Transverse colon (tissue), 4 donors: ENCODE data around the gene KRT1.

Experiments used
- CTCF ChIP-seq, 5 experiments: fragments of 200-600 bp in 3 of 5; fragments of 450-650 bp in 2 of 5; sonication (generic) in 3 of 5; IDR thresholded peaks; 1 replicate in 2 of 5; 2 replicates in 3 of 5; pipeline ENCODE4 v1.5.1; 2016 to 2017; ENCODE audit warnings: antibody characterized with exemption in 5 of 5, inconsistent platforms in 3 of 5, mild to moderate bottlenecking in 2 of 5, moderate library complexity in 1 of 5
- POLR2AphosphoS5 ChIP-seq, 3 donors: sonication (generic); formaldehyde crosslinking; IDR thresholded peaks; one replicate each; pipeline ENCODE4 v1.6.1; 2016; ENCODE audit warnings: antibody characterized with exemption in 3 of 3

DNA sequence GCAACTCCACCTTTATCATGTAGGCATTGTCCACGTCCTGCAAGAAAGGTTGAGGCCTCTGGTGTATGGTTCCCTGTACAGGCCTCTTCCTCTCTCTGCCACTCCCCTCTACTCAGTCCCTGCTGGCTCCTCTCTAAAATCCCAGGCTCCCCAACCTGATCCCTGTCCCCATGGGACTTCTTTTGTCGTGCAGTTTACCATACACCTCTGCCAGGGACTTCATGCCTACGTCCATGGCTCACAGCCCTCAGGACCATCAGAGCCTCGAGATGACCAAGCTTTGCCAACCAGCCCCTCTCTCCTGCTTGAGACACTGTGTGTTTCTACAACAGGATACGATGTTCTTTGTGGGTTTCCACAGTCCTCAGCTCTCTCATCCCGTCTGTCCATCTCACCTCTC, 31.1 kb downstream of the KRT1 start:
- TF ChIP-seq CTCF (IDR thresholded peaks at IDR 0.05): no peak
- TF ChIP-seq POLR2AphosphoS5 (IDR thresholded peaks at IDR 0.05): no peak
